Activated naive CD4-positive, alpha-beta T cell treated with anti-CD3 and anti-CD28 coated beads, Interleukin-2, amount 50 U/mL, for 16 hours (primary cell): ENCODE data around the gene GSC2.

ENCODE experiments used
- DNase-seq: peaks from one replicate; pipeline ENCODE4 v3.0.0-alpha.2; 2020

The GSC2 gene, protein sequence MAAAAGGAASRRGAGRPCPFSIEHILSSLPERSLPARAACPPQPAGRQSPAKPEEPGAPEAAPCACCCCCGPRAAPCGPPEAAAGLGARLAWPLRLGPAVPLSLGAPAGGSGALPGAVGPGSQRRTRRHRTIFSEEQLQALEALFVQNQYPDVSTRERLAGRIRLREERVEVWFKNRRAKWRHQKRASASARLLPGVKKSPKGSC

DNA sequence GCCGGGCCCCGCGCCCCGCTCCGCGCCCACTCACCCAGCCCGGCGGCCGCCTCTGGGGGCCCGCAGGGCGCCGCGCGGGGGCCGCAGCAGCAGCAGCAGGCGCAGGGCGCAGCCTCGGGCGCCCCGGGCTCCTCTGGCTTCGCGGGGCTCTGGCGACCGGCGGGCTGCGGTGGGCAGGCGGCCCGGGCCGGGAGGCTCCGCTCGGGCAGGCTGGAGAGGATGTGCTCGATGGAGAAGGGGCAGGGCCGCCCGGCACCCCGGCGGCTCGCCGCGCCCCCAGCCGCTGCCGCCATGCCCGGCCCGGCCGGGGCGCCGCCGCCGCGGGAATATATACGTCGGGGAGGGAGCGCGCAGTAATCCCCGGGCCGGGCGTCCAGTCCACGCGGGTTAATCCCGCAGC lies at the start of gene GSC2:
GSC2 (minus strand) TSS at position 302 of the 400 bp plus-strand sequence; CDS start at position 293, 9 bp downstream.
- DNase-seq, result no peak

DNA sequence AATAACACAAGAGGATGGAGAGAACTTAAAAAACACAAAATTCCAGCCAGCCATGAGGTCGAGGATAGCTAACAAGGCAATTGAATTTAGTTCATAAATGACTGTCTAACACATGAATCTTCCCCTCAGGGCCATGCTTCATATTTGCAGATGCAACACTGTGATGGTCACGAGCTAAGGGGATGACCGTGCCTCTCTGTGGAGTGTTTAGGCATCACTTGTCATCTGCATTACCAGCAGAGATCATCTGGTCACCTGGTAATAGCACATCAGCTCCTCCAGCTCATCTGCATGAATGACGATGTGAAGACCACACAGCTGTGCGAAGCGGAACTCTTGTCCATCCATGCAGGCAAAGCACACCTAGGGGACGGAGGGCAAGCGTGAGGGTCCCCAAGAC lies 49.4 kb upstream of the GSC2 start:
- DNase-seq, result no peak

DNA sequence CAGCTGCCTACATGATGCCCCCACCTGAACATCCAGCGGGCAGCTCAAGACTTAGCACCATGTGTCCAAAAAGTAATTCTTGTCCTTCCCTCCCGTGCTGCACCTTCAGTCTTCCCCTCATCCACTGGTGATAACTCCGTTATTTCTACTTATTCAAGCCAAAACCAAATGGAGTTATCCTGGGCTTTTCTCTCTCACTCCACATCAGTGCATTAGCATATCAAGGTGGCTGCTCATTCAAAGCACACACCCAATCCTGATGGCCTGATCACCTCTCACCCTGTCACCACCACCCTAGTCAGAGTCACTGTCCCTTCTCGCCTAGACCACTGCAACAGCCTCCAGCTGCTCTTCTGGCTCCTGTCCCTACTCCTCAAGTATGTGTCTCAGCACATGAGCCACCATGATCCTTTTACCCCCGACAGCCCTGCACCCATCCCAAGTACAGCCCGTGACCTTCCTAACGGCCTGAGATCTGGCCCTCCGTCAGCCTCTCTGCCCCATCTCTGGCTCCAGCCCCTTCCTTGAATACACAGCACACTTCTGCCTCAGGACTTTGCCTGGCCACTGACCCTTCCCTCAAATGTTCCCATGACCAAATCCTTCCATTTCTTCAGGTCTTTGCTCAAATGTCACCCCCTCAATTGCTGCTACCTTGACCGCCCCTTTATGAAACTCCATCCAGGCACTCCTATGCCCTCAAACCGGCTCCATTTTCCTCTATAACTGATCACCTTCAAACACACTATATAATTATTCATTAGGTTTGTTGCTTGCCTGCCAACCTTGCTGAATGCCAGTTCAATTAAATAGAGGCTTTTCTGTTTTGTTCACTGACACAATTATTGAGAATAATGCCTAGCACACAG lies 48.1 kb upstream of the GSC2 start:
- no peak for DNase-seq

DNA sequence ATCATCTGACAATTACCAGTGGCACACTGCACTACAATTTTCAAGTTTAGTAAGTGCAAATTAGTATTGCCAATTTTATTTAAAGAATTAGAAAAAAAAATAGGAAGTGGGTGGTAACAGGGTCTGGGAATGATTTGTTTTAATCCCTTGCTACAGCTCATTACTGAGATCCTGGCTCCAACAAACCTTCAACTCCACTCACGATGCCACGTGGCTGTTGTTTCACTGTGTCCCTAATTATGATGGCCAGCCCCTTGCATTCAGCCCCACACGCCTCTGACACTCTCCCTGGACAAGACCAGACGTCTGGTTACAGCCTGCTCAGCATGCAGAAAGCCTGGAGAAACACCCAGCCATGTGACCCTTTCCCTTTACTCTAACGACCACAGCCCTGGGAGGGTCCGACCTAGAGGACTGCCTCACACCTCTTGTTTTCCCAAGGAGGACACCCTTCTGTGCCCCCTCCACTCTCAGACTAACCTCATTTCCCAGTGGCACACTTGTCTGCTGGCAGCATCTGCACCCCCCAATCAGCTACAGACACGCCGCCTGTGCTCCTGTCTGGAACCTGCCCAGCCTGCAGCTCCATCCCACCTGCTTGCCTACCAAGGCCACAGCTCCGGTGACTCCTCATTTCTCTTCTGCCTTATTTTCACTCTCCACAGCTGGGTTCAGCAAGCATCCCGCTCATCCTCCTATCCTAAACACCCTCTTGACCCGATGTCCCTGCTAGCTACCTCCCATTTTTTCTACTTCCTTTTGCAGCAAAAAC lies 46.9 kb upstream of the GSC2 start:
- no peak for DNase-seq

DNA sequence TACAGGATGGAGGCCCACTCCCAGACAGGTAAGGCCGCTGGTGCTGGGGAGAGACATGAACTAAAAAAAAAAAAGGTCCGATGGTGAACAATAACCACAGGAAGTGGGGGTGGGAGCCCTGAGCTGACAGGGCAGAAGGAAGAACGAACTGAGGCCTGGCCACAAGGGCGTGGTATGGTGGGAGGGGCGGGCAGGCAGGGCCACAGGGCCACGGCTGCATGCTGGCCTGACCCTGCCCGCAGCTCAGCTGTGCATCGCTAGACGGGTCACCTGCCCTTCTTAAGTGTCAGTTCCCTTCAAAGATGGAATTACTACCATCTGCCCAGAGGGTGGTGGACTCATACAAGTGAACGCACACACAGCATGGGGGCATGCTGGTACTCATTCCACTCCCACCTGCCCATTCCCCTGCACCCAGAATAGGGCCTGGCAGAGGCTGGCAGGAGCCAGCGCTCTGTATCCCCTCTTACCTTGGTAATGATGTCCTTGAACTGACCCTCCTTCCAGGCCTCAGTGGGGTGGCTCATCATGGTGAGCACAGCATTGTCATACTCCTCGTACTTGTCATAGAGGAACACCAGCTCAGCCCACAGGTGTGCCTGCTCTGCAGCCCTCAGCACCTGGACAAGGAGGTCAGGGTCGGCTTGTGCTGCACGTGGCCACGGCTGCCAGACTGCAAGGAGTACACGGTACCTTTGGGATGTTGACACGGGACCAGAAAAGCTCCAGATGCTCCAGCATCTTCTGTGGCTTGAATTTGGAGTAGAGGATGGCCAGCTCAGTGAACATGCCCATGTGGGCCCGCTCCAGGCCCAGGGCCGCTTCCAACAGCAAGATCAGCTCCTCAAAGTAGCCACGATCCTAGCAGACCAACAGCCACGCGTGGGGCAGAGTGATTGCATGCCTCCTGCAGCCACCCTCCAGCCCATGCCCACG lies 46.0 kb upstream of the GSC2 start:
- no peak for DNase-seq

DNA sequence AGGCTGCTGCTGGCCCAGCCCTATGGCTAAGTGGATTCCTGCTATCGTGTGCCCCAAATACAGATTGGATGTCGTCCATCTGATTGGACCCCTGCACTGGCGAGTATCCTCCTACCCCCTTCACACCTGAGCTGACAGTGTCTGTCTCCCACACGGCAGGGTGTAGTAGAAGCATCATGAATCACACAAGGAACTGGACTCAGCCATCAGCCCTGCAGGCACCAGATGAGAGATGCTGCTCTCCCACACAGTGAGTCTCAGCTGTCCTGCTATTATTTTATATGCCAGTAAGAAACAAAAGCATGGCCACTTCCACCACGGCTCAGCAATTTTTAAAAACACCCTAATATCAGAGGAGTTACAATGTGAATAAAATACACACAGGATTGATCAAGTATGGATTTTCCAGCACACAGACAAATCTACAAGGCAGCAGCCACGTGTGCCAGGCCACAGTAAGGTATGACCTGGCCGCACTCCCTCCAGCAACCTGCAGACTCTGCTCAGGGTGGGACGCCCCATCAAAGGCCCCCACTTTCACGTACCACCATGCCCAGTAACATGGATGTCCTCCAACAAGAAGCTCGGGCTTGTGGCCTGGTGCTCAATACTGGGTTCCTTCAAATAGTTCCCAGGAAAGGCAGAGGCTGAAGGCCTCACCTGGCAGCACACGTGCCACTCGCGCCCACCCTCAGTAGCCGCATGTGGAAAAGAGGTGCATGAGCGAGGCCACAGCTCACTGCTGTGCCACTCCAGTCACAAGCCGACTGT lies 44.9 kb upstream of the GSC2 start:
- DNase-seq, result no peak

DNA sequence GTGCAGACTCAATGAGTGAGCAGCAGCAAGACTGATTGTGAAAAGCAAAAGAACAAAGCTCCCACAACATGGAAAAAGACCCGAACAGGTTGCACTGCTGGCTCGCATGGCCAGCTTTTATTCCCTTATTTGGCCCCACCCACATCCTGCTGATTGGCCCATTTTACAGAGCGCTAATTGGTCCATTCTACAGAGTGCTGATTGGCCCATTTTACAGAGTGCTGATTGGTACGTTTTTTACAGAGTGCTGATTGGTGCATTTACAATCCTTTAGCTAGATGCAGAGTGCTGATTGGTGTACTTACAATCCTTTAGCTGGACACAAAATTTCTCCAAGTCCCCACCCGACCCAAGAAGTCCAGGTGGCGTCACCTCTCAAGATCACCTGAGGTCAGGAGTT lies 43.8 kb upstream of the GSC2 start:
- DNase-seq, result no peak

DNA sequence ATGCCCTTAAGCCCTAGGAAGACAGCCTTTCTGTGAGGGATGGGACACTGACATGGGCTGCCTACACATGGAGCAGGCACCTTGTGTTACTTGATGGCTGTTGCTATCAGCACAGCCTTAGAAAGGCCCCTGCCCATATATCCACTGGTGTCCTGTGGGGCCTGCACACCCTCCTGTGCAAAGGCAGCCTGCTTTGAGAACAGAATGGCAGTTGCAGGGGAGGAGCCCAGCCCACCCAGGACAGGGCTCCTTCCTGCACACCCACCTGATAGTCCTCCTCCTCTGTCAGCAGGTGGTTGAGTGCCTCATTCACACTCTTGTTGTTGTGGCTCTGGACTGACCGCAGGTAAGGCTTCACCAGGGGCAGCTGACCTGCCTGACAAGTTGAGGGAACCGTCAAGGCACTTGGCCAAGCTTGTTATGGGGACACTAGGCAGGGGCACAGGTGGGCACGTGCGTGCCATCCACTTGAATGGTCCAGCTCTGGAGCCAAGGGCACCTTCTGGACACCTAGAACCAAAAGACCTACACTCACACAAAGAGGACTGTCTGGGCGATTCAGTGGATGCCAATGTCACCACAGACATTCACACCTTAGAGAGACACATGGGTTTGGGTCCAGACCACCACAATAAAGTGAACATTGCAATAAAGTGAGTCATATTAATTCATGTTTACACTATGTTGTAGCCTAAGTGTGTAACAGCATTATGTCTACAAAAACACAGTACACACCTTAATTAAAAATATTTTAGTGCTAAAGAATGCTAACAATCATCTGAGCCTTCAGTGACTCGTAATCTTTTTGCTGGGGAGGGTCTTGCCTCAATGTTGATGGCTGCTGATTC lies 37.8 kb upstream of the GSC2 start:
- no peak for DNase-seq

DNA sequence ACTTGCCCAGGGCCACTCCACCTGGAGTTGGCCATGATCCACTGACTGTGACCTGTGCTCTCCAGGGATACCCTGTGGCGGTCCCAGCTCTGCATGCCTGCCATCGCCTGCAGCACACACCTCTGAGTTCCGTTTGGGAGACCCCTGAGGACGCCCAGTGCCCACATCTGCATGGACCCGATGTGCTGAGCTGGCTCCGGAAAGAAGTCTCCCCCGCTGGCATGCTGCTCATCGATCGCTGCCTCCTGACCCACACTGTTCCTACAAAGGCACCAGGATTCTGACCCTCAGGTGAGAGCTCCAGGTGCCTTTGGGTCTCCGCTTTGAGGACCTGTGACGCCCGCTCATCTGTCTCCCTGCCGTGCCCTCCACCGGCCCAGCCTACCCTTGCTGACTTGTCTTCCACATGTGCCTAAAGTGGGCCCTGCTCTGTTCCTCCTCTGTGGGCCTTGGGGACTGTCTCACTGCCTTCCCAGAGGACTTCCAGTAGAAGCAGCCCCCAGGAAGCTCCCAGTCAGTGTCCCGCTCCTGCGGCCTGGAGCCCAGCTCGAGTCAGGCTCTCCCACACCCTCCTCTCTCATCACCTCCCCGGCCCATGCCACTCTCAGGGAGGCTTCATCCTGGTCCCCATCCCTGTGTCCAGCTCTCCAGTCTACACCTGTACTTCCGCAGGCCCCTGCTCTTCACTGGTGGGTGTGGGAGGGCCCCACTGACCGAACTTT lies 34.3 kb upstream of the GSC2 start:
- DNase-seq, result no peak

DNA sequence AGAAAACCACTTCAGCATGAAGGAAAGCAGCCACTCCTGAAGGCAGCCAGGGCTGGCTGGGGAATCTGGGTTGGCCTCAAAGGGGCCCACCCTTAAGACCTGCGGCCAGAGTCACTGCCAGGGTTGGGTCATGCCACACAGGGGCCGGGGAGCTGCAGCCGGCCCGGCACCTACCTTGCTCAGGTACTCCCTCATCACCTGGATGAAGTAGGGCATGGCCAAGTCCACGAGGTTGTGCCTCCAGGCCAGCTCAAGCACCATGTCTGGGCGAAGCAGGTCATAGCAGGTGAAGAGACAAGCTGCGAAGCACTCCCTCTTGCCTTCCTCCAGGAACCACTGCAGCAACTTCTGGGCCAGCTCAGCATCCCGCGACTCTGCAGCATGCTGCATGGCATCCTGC lies 33.1 kb upstream of the GSC2 start:
- no peak for DNase-seq

DNA sequence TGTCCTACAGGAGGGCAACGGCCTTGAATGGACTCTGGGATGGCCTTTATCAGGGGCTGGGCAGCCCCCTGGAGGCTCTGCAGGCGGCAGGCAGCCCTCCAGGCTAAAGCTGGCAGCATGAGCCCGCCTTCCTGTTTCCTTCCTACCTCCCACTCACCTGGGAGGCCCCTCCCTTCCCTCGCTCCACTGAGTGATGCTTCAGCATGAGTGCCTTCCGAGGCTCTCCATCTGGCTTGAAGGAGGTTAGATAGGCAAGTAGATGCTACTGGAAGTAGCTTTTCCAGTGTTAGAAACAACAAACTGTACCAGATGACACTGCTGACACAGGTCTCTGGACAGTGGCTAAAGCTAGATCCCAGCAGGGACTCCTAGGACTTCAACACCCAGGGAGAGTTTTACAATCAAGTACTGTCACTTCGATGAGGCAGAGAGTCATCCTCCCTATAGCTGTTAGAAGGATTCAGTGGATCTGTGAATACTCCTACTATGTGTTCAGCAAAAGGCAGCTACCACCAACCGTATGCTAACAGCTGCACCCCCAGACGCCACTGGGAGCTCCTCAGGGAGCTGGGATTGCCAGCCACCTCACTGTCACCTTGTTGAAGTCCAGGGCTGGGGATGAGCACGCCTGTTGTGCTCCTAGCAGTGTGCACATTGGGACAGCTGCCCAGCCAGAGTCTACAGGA lies 32.5 kb upstream of the GSC2 start:
- DNase-seq, result peak; percentile 40

DNA sequence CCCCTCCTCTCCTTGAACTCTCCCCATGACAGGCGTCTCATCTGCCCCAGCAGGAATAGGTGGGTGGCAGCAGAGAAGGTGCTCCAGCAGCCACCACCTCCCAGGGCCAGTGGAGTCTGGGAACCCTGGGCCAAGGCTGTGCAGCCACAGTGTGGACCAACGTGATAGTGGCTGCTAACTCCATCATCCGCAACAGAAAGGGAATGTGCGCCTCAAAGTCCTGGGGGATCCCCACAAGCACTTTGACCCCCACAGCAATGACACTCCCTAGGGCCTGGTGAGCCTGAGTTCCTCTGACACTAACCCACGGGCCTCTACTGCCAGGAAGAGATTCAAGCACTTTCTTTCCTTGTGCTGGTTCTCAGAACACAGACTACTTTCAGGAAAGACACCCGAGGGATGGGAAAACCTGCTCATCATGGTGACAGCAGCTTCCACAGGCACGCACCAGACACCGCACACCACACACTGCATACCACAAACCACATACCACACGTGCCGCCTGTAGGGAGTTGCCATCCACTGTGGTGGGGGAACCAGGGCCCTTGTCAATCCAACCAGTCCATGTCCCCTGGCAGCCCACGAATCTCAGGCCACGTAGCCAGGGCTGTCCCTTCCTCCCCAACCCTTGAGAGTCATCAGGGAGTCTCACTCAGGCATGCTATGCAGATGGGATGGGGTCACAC lies 31.8 kb upstream of the GSC2 start:
- no peak for DNase-seq

DNA sequence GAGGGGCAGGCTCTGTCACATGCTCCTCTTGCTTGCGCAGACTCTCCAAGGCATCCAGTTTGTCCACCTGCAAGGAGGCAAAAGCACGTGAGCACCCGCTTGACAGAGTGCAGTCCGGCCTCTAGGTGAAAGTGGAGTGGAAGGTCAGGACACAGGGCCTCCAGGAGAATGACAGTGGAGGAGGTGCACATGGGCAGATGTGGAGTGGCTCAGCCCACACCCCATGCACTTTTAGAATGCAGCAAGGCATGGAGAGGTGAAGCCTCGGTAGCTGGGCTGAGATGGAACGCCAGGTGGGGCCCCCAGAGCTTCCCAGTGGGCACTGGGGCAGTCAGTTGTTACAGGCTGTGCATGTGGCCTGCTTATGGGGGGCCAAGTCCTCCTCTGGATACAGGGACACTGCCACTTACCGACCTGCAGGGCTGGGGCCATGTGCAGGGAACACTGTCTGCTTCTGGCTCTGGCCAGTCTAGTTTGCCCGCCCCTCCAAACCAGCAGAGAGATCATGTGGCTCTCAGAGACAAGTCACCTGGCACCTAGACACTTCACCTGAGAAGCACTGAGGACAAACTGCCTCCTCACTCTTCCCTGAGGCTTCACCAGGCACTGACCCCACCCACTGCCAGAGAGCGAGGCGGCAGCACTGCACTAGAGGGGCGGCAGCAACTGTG lies 30.8 kb upstream of the GSC2 start:
- no peak for DNase-seq

DNA sequence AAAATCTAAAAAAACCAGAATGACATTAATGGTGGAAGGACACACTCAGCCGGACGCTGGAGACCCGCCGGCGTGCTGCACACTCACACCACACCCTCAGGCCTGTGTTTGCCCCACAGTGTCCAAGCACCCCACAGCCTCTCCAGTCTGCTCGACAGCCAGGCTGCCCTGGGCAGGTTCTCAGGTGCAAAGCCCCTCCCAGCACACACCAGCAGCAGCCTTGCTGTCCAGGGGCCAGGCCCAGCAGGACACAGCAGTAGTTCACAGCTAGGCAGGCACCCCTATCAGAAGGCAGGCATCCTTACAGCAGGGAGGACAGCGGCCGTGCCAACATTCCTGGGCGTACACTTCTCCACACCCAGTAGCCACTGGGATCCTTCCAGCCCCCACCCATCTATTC lies 30.1 kb upstream of the GSC2 start:
- no peak for DNase-seq

DNA sequence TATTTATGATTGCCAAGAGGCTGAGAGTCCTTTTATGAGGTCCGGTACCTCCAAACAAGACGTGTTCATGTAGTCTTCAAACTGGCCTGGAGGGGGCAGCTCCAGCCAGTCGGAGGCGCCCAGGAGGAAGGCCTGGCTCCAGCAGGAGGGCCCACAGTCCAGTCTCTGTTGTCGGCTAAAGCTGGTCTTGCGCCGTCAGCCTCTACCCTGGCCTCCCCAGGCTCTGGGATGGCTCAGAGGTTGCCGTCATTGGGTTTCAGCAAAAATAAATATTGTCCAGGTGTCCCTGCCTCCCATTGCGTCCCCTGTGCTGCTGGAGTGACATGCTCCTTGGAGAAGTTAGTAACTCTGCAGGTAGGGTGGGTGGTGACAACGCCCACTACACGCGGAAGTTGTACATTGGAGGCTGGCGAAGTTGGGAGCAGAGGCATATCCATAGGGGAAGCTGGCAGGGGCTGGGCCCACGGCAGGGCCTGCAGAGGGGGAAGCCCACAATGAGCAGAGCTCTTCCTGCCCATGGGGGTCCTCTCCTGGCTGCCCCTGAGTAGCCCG lies 29.5 kb upstream of the GSC2 start:
- peak; percentile 36 for DNase-seq

DNA sequence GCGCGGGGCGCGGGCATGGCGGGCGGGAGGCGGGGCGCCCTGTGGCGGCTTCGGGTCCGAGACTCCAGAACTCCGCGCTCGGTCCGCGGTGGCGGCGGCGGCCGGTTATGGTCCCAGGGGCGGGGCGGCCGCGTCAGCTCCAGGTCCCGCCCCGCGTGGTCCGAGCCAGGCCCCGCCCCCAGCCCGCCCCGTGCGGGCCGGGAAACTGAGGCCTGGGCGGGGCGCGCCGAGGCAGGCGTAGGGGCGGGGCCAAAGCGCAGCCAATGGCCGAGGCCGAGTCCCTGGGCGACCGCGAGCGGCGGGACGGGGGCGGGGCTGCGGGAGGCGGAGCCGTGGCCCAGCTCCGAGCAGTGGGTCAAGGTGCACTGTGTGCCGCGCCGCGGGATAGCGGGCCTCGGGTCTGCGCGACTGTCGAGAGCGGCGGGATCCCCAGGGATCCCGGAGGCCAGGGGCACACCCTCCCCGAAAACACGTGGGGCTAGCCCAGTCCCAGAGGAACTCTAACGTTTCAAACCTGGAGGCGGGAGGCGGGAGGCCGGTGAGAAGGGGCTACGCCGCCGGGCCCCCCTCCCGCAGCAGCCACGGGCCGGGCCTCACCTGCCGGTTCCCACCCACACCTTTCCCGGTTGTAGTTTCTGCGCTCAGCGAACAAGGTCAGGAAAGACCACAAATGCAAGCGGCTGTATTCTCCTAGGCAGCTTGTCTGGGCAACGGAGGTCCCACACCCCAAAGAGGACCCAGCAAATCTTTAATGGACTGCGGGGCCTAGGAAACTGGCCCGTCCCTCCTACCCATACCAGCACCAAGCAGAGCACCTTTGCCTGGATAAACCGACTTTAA lies 28.8 kb upstream of the GSC2 start, which contains the start of gene SLC25A1:
SLC25A1 (minus strand) TSS at position 80 of the 840 bp plus-strand sequence; CDS start at position 17, 63 bp downstream.
- DNase-seq, result peak; percentile 85
